HCT116 (cell line): ENCODE measurements around the gene DDX19B.

Experiments used
- CTCF ChIP-seq, 3 experiments: fragments of 200-600 bp in 1 of 3; sonication (generic) in 1 of 3; IDR thresholded peaks in 2 of 3; conservative IDR thresholded peaks in 1 of 3; 2 replicates each; pipeline ENCODE4 v1.5.1; 2012 to 2017; ENCODE audit warnings: low read depth in 2 of 3, low read length in 2 of 3, antibody characterized with exemption in 1 of 3, borderline replicate concordance in 1 of 3, control low read depth in 1 of 3, mild to moderate bottlenecking in 1 of 3, mixed read lengths in 1 of 3, mixed run types in 1 of 3, moderate library complexity in 1 of 3; ENCODE audit not compliant: insufficient read depth in 1 of 3
- EZH2phosphoT487 ChIP-seq: fragments of 200-600 bp; IDR thresholded peaks from 2 replicates; pipeline ENCODE4 v1.6.1; 2018; ENCODE audit warnings: antibody characterized with exemption, borderline replicate concordance
- RAD21 ChIP-seq: IDR thresholded peaks from 2 replicates; pipeline ENCODE4 v1.6.1; 2012; ENCODE audit warnings: low read depth, mild to moderate bottlenecking
- REST ChIP-seq: IDR thresholded peaks from 2 replicates; pipeline ENCODE4 v1.6.1; 2012; ENCODE audit warnings: low read depth
- ZFX ChIP-seq: fragments of 450-650 bp; IDR thresholded peaks from 2 replicates; pipeline ENCODE4 v1.6.1; 2017
- ZNF274 ChIP-seq: fragments of 200-500 bp; sonication (Bioruptor generic); IDR thresholded peaks from 2 replicates; pipeline ENCODE4 v1.6.1; 2014; ENCODE audit warnings: mild to moderate bottlenecking, low read depth, low read length, inconsistent platforms

- TF ChIP-seq CTCF (IDR thresholded peaks at IDR 0.05 in 2 of 3, conservative IDR thresholded peaks at IDR 0.05 in 1 of 3; ENCODE audit: borderline replicate concordance in 1 of 3, insufficient read depth in 1 of 3, low read depth in 2 of 3, low read length in 2 of 3) (no peak), ZNF274 (no peak), ZFX (no peak), RAD21 (no peak), REST (no peak), EZH2phosphoT487 (no peak)
Measured at GRCh38 chr16:70304892-70305448, 6.0 kb downstream of the DDX19B start.
